HTR-8/SVneo (cell line): ENCODE measurements around the gene KDM6A.
"Not testable (repeated sequence)": the region's sequence is repeated elsewhere in the genome, so short reads cannot be mapped to it uniquely, and the experiment has no call there.

Source experiments
- DNase-seq: peaks from one replicate; pipeline ENCODE4 v3.0.0; 2011; ENCODE audit warnings: low spot score, mixed read lengths; ENCODE audit not compliant: insufficient read length
- FAIRE-seq: peaks from 2 replicates; lab custom pipeline; 2011; peaks lifted over from hg19 to GRCh38; lab: Jason Lieb, UNC

KDM6A gene

DNA sequence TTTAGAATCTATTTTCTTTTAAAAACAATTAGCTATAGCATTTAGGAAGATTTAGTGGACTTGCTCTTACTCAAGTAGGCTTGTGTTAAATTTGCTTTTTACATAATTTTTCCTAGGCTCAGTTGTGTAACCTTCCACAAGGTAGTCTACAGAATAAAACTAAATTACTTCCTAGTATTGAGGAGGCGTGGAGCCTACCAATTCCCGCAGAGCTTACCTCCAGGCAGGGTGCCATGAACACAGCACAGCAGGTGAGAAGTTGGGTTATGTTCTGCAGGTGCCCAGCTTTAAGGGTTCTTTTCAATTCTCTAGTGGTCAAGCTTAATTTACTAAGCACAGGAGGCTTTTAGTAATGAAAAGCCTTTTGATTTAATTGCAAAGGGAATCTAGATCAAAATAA is 186.9 kb downstream of the KDM6A start:
- DNase-seq, FAIRE-seq: not testable (repeated sequence)

DNA sequence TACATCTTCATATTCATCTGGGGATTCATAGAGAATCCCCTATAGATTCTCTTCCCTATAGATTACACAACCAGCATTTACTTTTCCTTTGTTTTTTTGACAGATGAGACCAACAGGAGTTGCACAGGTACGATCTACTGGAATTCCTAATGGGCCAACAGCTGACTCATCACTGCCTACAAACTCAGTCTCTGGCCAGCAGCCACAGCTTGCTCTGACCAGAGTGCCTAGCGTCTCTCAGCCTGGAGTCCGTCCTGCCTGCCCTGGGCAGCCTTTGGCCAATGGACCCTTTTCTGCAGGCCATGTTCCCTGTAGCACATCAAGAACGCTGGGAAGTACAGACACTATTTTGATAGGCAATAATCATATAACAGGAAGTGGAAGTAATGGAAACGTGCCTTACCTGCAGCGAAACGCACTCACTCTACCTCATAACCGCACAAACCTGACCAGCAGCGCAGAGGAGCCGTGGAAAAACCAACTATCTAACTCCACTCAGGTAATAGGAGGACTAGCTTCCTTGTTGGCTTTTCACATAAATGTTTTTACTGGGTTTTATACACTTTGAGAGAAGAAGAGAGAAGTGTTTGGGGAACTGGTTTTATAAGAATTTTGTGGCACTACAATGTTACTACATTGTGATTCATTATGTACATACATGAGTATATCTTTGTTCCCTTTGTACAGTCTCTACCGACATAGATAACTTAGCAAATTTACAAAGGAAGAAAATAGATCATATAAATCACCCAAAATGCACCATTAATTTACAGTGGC is 190.5 kb downstream of the KDM6A start:
- FAIRE-seq (no peak), DNase-seq (no peak)

- DNase-seq: no peak
- no peak for FAIRE-seq
These were observed 195.6 kb downstream of the KDM6A start for GRCh38 chrX:45068569-45068968.

DNA sequence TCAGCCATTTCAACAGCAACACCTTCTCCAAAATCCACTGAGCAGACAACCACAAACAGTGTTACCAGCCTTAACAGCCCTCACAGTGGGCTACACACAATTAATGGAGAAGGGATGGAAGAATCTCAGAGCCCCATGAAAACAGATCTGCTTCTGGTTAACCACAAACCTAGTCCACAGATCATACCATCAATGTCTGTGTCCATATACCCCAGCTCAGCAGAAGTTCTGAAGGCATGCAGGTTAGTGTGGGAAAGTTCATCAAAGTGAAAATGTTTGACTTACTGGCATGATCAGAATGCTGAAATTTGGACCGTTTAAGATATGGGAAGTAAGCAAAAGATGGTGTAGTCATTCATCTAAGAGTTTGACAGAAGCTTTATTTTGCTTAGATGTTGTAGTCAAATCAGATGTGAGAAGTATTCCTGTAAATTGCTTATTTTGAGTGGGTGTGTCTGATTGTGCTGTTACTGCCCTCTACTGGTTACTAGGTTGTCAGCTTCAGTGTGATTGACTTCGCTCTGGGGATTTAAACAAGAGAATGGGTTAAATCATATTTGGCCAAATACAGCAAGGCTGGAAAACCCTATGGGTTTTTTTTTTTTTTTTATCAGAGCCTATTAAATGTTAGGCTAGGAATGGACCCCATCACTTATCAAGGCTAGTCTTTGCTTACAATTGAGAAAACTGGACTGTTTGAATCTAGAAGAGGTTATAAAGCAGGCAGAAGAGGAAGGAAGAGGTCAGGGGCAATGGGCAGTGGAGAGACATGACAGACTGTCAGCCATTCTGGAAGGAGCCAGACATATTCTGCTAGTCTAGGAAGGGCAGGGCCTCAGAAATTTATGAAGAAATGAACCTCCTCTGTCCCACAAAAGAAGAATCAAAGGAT is 197.4 kb downstream of the KDM6A start:
- no peak for FAIRE-seq
- DNase-seq: peak; percentile 3

- not testable (repeated sequence) for DNase-seq, FAIRE-seq
These were observed 200.0 kb downstream of the KDM6A start for GRCh38 chrX:45073011-45073410.

DNA sequence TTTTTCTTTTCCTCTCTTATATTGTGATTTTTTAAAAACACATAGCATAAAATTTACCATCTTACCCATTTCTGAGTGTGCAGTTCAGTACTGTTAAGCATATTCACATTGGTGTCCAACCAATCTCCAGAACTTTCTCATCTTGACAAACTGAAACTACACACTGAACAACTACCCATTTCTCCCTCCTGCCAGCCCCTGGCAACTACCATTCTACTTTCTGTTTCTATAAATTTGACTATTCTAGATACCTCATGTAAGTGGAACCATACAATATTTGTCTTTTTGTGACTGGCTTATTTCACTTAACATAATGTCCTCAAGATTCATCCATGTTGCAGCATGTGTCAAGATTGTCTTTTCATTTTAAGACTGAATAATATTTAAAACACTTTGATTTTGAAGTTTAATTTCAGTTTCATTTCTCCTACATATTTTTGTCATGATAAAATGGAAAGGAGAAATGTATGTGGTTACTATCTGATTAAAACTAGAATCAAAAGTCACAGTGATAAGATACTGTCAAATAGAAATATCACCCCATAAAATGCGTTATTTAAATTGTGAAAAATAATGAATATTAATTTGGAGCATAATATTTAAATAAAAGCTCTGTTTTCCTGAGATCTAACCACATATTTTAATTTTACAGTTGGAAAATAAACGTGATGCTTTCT is 204.9 kb downstream of the KDM6A start:
- DNase-seq (no peak), FAIRE-seq (no peak)

DNA sequence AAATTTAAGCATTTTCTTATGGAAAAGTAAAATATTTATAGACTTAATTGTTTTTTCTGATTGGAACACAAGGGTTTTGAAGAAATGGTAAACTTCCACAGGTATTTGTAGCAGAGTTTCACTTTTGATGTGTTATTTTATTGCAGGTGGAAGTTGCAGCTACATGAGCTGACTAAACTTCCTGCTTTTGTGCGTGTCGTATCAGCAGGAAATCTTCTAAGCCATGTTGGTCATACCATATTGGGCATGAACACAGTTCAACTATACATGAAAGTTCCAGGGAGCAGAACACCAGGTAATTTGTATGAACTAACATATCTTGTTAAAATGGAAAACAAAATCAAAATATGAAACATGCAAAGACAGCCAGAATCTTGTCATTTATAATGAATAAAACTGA is 210.3 kb downstream of the KDM6A start:
- DNase-seq (no peak), FAIRE-seq (no peak)

GRCh38 chrX:45110494-45110893 is 237.5 kb downstream of the KDM6A start:
- DNase-seq: no peak
- FAIRE-seq: no peak

DNA sequence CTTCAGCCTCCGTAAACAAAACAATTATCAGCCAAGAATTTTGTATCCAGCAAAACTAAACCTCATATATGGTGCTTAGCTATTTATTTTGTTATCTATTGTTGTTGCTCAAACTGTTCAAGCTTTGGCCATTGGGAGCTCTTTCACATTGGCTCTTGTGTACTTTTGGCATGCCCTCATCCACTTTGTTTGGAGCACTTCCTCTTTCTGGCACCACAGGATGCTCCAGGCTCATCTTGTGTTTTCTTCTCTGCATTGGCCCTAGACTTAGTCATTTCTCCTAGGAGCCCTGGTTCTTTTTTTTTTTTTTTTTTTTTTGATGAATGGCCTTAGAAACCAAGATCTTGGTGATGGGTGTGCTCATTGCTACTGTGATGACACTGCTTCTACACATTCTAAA is 253.2 kb downstream of the KDM6A start:
- no peak for DNase-seq
- no peak for FAIRE-seq

DNA sequence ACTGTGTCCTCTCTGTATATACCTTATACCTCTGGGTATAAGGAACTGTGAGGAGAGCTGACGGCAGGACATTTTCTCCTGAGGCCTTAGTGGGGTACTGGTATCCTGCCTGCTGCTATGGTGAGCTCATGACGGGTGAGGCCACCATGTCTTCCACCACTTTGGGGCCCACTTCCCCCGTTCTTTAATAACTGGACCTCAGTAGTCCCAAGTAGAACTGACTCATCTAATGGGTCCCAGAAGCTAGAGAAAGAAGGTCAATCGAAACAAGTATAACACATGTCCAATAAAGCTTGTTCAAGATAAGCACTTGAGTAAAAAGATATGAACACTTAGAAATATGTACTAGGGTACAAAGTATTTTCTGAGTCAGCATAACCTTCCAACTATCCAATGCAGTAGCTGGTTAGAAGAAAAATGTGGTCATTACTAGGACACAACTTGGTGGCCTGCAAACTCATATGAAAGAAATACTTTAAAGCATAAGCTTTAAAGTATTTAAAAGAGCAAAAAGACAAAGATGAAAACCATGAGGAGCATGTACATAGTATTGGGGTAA is 256.0 kb downstream of the KDM6A start:
- no peak for FAIRE-seq
- DNase-seq: no peak

DNA sequence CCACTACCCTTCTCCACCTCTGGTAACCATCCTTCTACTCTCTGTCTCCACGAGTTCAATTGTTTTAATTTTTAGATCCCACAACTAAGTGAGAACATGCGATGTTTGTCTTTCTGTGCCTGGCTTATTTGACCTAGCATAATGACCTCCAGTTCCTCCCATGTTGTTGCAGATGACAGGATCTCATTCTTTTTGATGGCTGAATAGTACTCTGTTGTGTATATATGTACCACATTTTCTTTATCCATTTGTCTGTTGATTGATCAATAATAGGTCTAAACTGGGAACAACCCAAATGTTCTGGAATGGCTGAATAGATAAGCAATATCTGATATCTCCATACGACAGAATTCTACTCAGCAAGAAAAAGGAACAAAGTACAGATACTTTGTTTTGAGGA is 260.5 kb downstream of the KDM6A start:
- DNase-seq: no peak
- FAIRE-seq: no peak

GRCh38 chrX:45134315-45134731 is 261.3 kb downstream of the KDM6A start:
- DNase-seq: no peak
- no peak for FAIRE-seq

GRCh38 chrX:45134775-45135174 is 261.8 kb downstream of the KDM6A start:
- DNase-seq (no peak), FAIRE-seq (no peak)

DNA sequence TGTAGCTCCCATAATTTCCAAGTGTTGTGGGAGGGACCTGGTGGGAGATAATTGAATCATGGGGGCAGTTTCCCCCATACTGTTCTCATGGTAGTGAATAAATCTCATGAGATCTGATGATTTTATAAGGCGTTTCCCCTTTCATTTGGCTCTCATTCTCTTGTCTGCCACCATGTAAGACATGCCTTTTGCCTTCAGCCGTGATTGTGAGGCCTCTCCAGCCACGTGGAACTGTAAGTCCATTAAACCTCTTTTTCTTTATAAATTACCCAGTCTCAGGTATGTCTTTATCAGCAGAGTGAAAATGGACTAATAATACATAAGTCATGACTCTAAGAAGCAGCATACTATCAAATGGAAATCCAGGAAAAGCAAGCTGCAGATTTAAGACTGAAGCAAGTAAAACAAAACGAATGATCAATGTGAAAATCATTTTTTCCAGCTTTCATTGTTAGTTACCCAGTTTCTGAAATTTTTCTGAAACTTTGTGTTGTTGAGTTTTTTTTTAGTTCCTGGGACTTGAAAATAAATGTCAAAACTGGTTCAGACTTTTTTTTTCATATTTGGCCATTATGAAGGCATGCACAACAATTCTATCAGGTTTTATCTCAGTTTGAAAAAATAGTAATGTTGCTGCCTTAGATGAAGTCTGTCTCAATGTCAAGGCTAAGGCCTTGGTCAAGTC is 262.5 kb downstream of the KDM6A start:
- FAIRE-seq: not testable (repeated sequence)

GRCh38 chrX:45137531-45137930 is 264.5 kb downstream of the KDM6A start:
- DNase-seq (no peak), FAIRE-seq (no peak)

More for the DNA sequence above, 262.5 kb downstream of the KDM6A start:
- DNase-seq: not testable (repeated sequence)

GRCh38 chrX:45138525-45138924 is 265.5 kb downstream of the KDM6A start:
- DNase-seq (no peak), FAIRE-seq (no peak)

- no peak for FAIRE-seq
- DNase-seq: no peak
These were observed 267.8 kb downstream of the KDM6A start for GRCh38 chrX:45140812-45141211.

GRCh38 chrX:45142185-45142584 is 269.2 kb downstream of the KDM6A start:
- DNase-seq: peak; percentile 2
- no peak for FAIRE-seq

DNA sequence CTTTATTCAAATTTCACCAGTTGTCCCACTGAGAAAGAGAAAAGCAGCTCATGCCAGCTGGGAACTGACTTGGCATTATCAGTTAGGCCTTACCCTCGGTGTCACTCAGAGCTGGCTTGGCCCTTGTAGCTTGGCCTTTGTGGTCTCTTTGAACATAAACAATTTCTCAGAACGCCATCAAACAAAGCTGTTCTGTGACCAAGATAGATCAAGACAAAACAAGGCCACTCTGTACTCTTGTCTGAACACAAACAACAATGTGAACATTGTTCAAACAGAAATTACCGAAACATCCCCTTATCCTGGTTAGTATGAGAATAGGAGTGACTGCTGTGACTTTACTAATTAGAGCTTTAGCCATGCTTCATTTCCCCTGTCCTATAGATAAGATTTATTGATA is 270.5 kb downstream of the KDM6A start:
- no peak for FAIRE-seq
- no peak for DNase-seq
